Esophagus squamous epithelium (tissue), 5 donors: ENCODE data around the gene EYS. TPM values are rescaled to one million over a fixed set of nuclear protein-coding genes. Genes with fewer than 3 reads are reported as not detected.
"Not testable (repeated sequence)": the region's sequence is repeated elsewhere in the genome, so short reads cannot be mapped to it uniquely, and the experiment has no call there.

Source experiments
- DNase-seq: peaks from one replicate; lab custom pipeline; 2025; lab: John Stamatoyannopoulos, UW
- H3K27ac ChIP-seq, 4 donors: fragments of 200-600 bp; sonication (generic); one replicate each; pipeline ENCODE4 v1.5.1; 2016 to 2019; ENCODE audit warnings: mild to moderate bottlenecking in 1 of 4
- H3K27me3 ChIP-seq, 4 donors: fragments of 200-600 bp; sonication (generic); 1 replicate in 3 of 4; 2 replicates in 1 of 4; pipeline versions ENCODE4 v1.5.1 to v1.6.0; 2017 to 2021; ENCODE audit warnings: antibody characterized with exemption in 1 of 4
- H3K36me3 ChIP-seq, 3 donors: fragments of 200-600 bp; sonication (generic); one replicate each; pipeline ENCODE4 v1.5.1; 2016 to 2019
- H3K4me1 ChIP-seq, 3 donors: fragments of 200-600 bp; sonication (generic); one replicate each; pipeline ENCODE4 v1.5.1; 2017 to 2019
- H3K4me3 ChIP-seq, 4 donors: fragments of 200-600 bp; sonication (generic); 1 replicate in 3 of 4; 2 replicates in 1 of 4; pipeline ENCODE4 v1.5.1; 2016 to 2019; ENCODE audit warnings: mild to moderate bottlenecking in 2 of 4, moderate library complexity in 1 of 4
- H3K9me3 ChIP-seq, 3 donors: fragments of 200-600 bp; sonication (generic); one replicate each; pipeline ENCODE4 v1.5.1; 2016 to 2019
- CTCF ChIP-seq, 6 experiments: fragments of 450-650 bp in 4 of 6; fragments of 200-600 bp in 2 of 6; sonication (generic) in 2 of 6; IDR thresholded peaks; one replicate each; pipeline ENCODE4 v1.5.1; 2016 to 2019; ENCODE audit warnings: antibody characterized with exemption in 6 of 6, mild to moderate bottlenecking in 4 of 6, moderate library complexity in 4 of 6
- POLR2A ChIP-seq, 4 donors: fragments of 450-650 bp; IDR thresholded peaks; one replicate each; pipeline ENCODE4 v1.6.1; 2017; ENCODE audit warnings: antibody characterized with exemption in 4 of 4, mild to moderate bottlenecking in 4 of 4, moderate library complexity in 3 of 4
- WGBS, 2 donors: methylation state at CpG; one replicate each; pipeline ENCODE4 v1.1.5; 2018; 5-methylcytosine and 5-hydroxymethylcytosine counted together
- intact Hi-C: fragments of 100-400 bp; cut with DNase I; formaldehyde crosslinking; loops from one replicate; pipeline ENCODE4 v1.15.0; 2022
- total RNA-seq, 4 donors: library from RNA; depleted of rRNA; stranded (reverse); fragments of >200 nt; gene quantifications; one replicate each; pipeline ENCODE4 v1.1.0, GENCODE V29; 2016
- donor health status: DM: yes; HTN: yes; CAD: no.

EYS gene
- total RNA-seq, 4 donors from 2014 or later, result 0.87 TPM; not detected in 3

GRCh38 chr6:65045801-65046200, 661.2 kb downstream of the EYS start:
- H3K27me3 ChIP-seq, result no peaks in the 10 kb centered on the region
- intact Hi-C loops, result no loop called here
- no peaks in the 10 kb centered on the region for H3K36me3 ChIP-seq
- TF ChIP-seq CTCF (IDR thresholded peaks at IDR 0.05), result no peak
- TF ChIP-seq POLR2A (IDR thresholded peaks at IDR 0.05), result no peak
- H3K4me3 ChIP-seq, result no peak overlapping the region
- H3K9me3 ChIP-seq, result no peaks in the 10 kb centered on the region
- DNase-seq, result no peak
- H3K27ac ChIP-seq, result no peak overlapping the region
- H3K4me1 ChIP-seq, result no peaks in the 10 kb centered on the region

GRCh38 chr6:65014006-65014405, 693.0 kb downstream of the EYS start:
- no peaks in the 10 kb centered on the region for H3K9me3 ChIP-seq
- no peaks in the 10 kb centered on the region for H3K36me3 ChIP-seq
- TF ChIP-seq CTCF (IDR thresholded peaks at IDR 0.05) (no peak), POLR2A (IDR thresholded peaks at IDR 0.05) (no peak)
- H3K27ac ChIP-seq, result no peak overlapping the region
- no peak overlapping the region for H3K4me3 ChIP-seq
- 67% methylated on average over 1 of the region's 1 CpG for WGBS, 2 donors
- intact Hi-C loops, result no loop called here
- DNase-seq, result no peak
- H3K27me3 ChIP-seq, result no peaks in the 10 kb centered on the region
- no peaks in the 10 kb centered on the region for H3K4me1 ChIP-seq

GRCh38 chr6:65006788-65007187, 700.2 kb downstream of the EYS start:
- Histone ChIP-seq H3K4me3 (no peak overlapping the region), H3K36me3 (no peaks in the 10 kb centered on the region), H3K27ac (no peak overlapping the region), H3K27me3 (no peaks in the 10 kb centered on the region), H3K9me3 (no peaks in the 10 kb centered on the region), H3K4me1 (no peaks in the 10 kb centered on the region)
- intact Hi-C loops, result no loop called here
- TF ChIP-seq POLR2A (IDR thresholded peaks at IDR 0.05), result no peak
- TF ChIP-seq CTCF (IDR thresholded peaks at IDR 0.05), result no peak
- no peak for DNase-seq
- 75% methylated on average over 2 of the region's 2 CpGs for WGBS, 2 donors

- no peaks in the 10 kb centered on the region for H3K4me1 ChIP-seq
- H3K36me3 ChIP-seq, result no peaks in the 10 kb centered on the region
- no peaks in the 10 kb centered on the region for H3K27me3 ChIP-seq
- H3K27ac ChIP-seq, result no peak overlapping the region
- 79 to 82% methylated on average over 3 to 4 of the region's 4 CpGs for WGBS, 2 donors
- intact Hi-C loops, result no loop called here
- no peak overlapping the region for H3K4me3 ChIP-seq
- H3K9me3 ChIP-seq, result no peaks in the 10 kb centered on the region
- DNase-seq, result no peak
- TF ChIP-seq POLR2A (IDR thresholded peaks at IDR 0.05) (no peak), CTCF (IDR thresholded peaks at IDR 0.05) (no peak)
Observed at GRCh38 chr6:65004283-65004682, 702.7 kb downstream of the EYS start.

- H3K27ac ChIP-seq, H3K36me3 ChIP-seq, H3K9me3 ChIP-seq, DNase-seq, H3K4me3 ChIP-seq, H3K4me1 ChIP-seq, H3K27me3 ChIP-seq, intact Hi-C loops: not testable (repeated sequence)
- WGBS, 2 donors, result 61 to 83% methylated on average over 3 to 4 of the region's 4 CpGs
Observed at GRCh38 chr6:65002882-65003281, 704.1 kb downstream of the EYS start.

- Histone ChIP-seq H3K9me3 (no peaks in the 10 kb centered on the region), H3K27ac (no peak overlapping the region), H3K27me3 (no peaks in the 10 kb centered on the region), H3K4me3 (no peak overlapping the region), H3K4me1 (no peaks in the 10 kb centered on the region), H3K36me3 (no peaks in the 10 kb centered on the region)
- intact Hi-C loops, result no loop called here
- DNase-seq, result no peak
- WGBS, 2 donors, result 67 to 88% methylated on average over 6 of the region's 7 CpGs
- TF ChIP-seq CTCF (IDR thresholded peaks at IDR 0.05) (no peak), POLR2A (IDR thresholded peaks at IDR 0.05) (no peak)
Observed at GRCh38 chr6:65000815-65001214, 706.2 kb downstream of the EYS start.
